GM18858 (cell line): ENCODE measurements around the gene ULK1.
"Not testable (repeated sequence)": the region's sequence is repeated elsewhere in the genome, so short reads cannot be mapped to it uniquely, and the experiment has no call there.

ENCODE experiments used
- ATAC-seq: cut with Tn5 transposase; IDR thresholded peaks from one replicate; pipeline ENCODE4 v1.9.1; 2021; ENCODE audit not compliant: unreplicated experiment

Gene ULK1

DNA sequence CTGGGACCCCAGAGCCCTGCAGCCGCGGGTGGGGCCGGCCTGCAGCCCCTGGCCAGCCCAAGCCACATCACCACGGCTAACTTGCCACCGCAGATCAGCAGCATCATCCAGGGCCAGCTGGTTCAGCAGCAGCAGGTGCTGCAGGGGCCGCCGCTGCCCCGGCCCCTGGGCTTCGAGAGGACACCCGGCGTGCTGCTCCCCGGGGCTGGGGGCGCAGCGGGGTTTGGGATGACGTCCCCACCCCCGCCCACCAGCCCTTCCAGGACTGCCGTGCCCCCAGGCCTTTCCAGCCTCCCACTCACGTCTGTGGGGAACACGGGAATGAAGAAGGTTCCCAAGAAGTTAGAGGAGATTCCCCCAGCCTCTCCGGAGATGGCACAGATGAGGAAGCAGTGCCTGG, 66.9 kb downstream of the ULK1 start:
- ATAC-seq, result not testable (repeated sequence)

DNA sequence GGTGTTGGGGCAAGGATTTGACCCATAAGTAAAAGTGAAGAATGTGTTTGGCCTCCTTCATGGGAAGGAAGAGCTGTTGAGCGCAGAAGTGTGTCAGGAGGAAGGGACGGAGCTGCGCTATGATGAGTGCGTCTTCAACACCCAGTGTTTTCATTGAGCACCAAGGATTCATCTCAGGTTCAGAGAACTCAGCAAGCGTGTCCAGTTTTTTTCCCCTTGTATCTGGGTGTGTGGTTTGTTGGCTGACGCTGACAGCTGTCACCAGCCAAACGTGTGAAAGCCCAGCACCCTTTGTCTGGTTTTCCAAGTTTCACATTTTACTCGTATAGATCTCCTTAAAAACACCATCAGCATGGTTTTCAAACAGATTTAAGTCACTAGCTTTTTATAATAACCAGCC, 67.6 kb downstream of the ULK1 start:
- no peak for ATAC-seq

DNA sequence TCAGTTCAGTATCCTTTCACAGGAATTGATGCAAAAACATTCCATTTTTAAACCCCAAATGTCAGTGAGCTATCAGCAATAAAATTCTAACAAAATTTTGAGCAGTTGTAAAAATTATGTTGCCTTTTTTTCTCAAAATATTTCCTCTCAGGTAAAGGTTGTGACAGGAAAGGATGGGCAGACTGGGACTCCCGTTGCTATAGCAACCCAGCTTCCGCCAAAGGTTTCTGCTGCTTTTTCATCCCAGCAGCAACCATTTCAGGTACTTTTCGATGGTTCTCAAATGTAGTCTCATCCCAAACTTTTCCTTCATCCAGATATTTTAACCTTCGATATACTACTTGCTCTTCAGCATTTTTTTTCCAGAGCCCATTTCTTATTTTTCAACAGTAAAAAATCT, 69.0 kb downstream of the ULK1 start:
- no peak for ATAC-seq

DNA sequence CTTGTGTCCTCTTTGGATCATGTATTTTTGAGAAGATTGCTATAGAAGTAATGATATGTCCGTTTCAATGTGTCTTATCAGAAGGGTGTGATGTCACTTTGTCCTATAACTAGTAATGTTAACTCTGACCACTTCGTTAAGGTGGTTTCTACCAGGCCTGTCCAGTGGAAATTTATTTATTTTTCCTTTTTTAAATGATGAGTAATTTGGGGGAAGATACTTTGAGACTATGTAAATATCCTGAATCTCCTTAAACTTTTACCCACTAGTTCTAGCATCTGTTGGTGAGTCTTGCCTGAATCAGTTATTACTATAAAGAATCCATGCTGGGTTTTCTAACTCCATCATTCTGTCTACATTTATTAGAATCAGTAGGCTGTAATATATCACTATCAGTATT, 70.7 kb downstream of the ULK1 start:
- no peak for ATAC-seq

DNA sequence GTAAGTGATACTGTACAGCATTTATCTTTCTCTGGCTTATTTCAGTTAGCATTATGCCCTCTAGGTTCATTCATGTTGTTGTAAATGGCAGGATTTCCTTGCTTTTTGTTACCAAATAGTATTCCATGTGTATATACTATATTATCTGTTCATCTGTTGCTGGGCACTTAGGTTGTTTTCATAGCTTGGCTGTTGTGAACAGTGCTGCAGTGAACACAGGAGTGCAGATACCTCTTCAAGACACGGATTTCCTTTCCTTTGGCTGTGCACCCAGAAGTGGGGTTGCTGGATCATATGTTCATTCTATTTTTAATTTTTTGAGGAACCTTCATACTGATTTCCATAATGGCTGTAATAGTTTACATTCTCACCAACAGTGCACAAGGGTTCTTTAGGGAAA, 76.8 kb downstream of the ULK1 start:
- ATAC-seq, result no peak
